ENCODE data around the gene TFF1.

DNA sequence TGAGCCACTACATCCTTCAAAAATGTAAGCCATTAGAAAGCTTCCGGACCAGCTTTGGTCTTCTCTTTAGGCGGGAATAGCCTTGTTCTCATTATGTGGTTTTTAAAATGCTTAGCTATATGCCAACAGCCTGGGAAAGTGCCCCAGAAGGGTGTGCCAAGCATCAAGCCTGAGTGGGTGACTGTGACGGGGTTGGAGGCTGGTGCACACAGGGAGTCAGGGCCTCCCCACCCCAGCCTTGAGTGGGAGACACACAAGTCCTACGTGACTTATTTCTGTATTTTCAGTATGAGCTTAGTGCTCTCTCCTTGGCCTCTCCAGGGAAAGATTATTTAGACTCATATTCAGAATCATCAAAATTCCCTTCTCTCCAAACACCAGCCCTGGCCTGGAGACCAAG, 47.2 kb upstream of the TFF1 start:
- no peak for TF ChIP-seq ESRRG (CRISPR knock-in tag; IDR thresholded peaks at IDR 0.05)
- no peak for TF ChIP-seq ZFP3 (CRISPR knock-in tag; IDR thresholded peaks at IDR 0.05)
- TF ChIP-seq, protein P1, sequence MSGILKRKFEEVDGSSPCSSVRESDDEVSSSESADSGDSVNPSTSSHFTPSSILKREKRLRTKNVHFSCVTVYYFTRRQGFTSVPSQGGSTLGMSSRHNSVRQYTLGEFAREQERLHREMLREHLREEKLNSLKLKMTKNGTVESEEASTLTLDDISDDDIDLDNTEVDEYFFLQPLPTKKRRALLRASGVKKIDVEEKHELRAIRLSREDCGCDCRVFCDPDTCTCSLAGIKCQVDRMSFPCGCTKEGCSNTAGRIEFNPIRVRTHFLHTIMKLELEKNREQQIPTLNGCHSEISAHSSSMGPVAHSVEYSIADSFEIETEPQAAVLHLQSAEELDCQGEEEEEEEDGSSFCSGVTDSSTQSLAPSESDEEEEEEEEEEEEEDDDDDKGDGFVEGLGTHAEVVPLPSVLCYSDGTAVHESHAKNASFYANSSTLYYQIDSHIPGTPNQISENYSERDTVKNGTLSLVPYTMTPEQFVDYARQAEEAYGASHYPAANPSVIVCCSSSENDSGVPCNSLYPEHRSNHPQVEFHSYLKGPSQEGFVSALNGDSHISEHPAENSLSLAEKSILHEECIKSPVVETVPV (CRISPR knock-in tag; IDR thresholded peaks at IDR 0.05) = no peak
- TF ChIP-seq ZNF565 (CRISPR knock-in tag; conservative IDR thresholded peaks at IDR 0.05; ENCODE audit: low read depth) = no peak
- no peak for TF ChIP-seq CSDC2 (CRISPR knock-in tag; IDR thresholded peaks at IDR 0.05)

Data from SK-N-SH treated with all-trans-retinoic acid at 6 μM for 48 hours (cell line).